COLO668 (cell line): Measurements from ENCODE around the gene MEMO1.
"Not testable (repeated sequence)": the region's sequence is repeated elsewhere in the genome, so short reads cannot be mapped to it uniquely, and the experiment has no call there.

ENCODE experiments used
- DNase-seq: peaks from one replicate; lab custom pipeline; 2025; ENCODE audit not compliant: unreplicated experiment; lab: John Stamatoyannopoulos, UW

The MEMO1 gene

GRCh38 chr2:31958140-31958717 is 52.6 kb downstream of the MEMO1 start:
- no peak for DNase-seq

- DNase-seq: no peak
These were observed 53.3 kb downstream of the MEMO1 start for GRCh38 chr2:31957354-31958139.

GRCh38 chr2:31956934-31957333 is 53.9 kb downstream of the MEMO1 start:
- DNase-seq: not testable (repeated sequence)

- no peak for DNase-seq
These were observed 54.5 kb downstream of the MEMO1 start for GRCh38 chr2:31956312-31956711.

- not testable (repeated sequence) for DNase-seq
These were observed 57.7 kb downstream of the MEMO1 start for GRCh38 chr2:31953095-31953494.

GRCh38 chr2:31950946-31951562 is 59.8 kb downstream of the MEMO1 start:
- no peak for DNase-seq

GRCh38 chr2:31947871-31948270 is 62.9 kb downstream of the MEMO1 start:
- DNase-seq: no peak

GRCh38 chr2:31946838-31947237 is 64.0 kb downstream of the MEMO1 start:
- DNase-seq: no peak

- DNase-seq: no peak
These were observed 65.3 kb downstream of the MEMO1 start for GRCh38 chr2:31945572-31945935.

- DNase-seq: no peak
These were observed 65.8 kb downstream of the MEMO1 start for GRCh38 chr2:31944828-31945571.

- no peak for DNase-seq
These were observed 67.1 kb downstream of the MEMO1 start for GRCh38 chr2:31943636-31944225.

- no peak for DNase-seq
These were observed 69.9 kb downstream of the MEMO1 start for GRCh38 chr2:31940920-31941319.

GRCh38 chr2:31937741-31938140 is 73.1 kb downstream of the MEMO1 start:
- DNase-seq: no peak

GRCh38 chr2:31935370-31935769 is 75.4 kb downstream of the MEMO1 start:
- no peak for DNase-seq

GRCh38 chr2:31933066-31933465 is 77.7 kb downstream of the MEMO1 start:
- no peak for DNase-seq

- DNase-seq: no peak
These were observed 78.2 kb downstream of the MEMO1 start for GRCh38 chr2:31932589-31932988.

GRCh38 chr2:31931916-31932315 is 78.9 kb downstream of the MEMO1 start:
- DNase-seq: no peak

GRCh38 chr2:31925517-31925916 is 85.3 kb downstream of the MEMO1 start:
- no peak for DNase-seq

GRCh38 chr2:31923662-31924061 is 87.1 kb downstream of the MEMO1 start:
- DNase-seq: no peak

GRCh38 chr2:31922542-31923408 is 88.0 kb downstream of the MEMO1 start:
- DNase-seq: no peak
